ENCODE results near the gene CHD5.

CHD5 gene

DNA sequence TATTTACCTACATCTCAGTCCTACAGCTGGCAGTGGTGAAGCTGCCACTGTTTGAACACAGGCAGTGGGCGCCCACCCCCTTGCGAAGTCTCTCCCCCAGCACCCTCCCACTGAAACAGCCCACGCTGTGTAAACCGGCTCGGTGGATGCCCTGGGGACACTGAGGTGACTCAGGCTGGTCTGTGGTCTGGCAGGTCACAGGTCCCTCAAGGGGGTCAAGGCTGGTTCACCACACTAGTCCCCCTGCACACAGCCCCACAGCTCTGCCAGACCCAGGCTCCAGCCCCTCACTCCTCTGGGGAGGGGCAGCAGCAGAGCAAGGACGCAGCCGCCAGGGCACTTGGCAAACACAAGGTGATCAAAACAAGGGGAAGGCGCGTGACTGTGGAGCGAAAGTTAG, 7.6 kb downstream of the CHD5 start:
- TF ChIP-seq, protein P1, sequence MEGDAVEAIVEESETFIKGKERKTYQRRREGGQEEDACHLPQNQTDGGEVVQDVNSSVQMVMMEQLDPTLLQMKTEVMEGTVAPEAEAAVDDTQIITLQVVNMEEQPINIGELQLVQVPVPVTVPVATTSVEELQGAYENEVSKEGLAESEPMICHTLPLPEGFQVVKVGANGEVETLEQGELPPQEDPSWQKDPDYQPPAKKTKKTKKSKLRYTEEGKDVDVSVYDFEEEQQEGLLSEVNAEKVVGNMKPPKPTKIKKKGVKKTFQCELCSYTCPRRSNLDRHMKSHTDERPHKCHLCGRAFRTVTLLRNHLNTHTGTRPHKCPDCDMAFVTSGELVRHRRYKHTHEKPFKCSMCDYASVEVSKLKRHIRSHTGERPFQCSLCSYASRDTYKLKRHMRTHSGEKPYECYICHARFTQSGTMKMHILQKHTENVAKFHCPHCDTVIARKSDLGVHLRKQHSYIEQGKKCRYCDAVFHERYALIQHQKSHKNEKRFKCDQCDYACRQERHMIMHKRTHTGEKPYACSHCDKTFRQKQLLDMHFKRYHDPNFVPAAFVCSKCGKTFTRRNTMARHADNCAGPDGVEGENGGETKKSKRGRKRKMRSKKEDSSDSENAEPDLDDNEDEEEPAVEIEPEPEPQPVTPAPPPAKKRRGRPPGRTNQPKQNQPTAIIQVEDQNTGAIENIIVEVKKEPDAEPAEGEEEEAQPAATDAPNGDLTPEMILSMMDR (IDR thresholded peaks at IDR 0.05; ENCODE audit: insufficient read depth, missing control alignments), result no peak
- DNase-seq (ENCODE audit: insufficient read length, low spot score) (no peak), FAIRE-seq (no peak)

DNA sequence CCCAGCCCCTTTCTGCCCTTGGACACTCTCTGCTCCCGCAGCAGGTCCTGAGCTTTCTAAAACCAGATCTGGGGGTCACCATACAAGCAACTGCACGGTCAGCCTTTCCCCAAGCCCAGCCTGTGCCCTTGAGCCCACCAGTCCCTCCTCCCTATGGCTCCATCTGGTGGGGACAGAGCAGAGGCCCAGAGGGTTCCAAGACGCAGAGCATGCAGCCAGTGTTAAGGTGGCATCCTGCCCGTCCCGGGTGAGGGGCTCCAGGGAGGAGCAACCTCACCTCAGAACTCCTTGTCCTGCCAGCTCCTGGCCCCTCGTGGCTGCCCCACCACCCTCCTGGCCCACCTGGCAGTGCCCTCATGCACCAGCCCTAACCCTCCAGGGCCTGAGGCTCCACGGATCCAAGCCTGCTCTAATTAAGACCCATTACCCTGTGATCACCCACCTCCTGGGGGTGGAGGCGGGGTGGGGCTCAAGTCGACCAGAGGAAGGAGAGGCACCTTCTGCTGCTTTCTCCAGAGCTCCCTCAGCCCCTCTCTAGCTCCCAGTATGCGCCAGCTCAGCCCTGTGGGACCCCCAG, 8.5 kb downstream of the CHD5 start:
- DNase-seq (ENCODE audit: insufficient read length, low spot score) (no peak), FAIRE-seq (no peak)
- TF ChIP-seq, protein P1 (IDR thresholded peaks at IDR 0.05; ENCODE audit: insufficient read depth, missing control alignments), result peak; percentile 45

DNA sequence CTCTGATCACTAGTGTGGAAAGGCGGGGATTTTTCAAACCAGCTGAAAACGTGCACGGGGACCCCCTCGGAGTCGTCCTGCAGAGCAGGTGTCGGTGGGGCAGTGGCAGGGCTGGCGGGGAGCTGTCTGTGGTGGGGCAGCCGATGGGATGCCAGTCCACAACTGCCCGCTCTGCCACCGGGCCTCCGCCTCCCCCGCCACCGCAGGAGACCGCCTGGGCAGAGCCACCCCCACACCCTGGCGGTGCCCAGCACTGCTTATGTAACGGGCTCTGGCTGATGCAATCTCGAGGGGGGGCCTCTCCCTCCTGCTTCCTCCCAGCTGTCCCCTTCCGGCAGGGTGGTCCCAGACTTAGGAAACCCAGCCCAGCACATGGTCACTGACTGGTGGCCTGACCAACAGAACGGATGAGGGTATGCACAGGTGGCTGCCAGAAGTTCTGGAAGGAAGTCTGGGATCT, 9.3 kb downstream of the CHD5 start:
- DNase-seq (ENCODE audit: insufficient read length, low spot score), result no peak
- no peak for FAIRE-seq
- TF ChIP-seq, protein P1 (IDR thresholded peaks at IDR 0.05; ENCODE audit: insufficient read depth, missing control alignments), result no peak

GRCh38 chr1:6170116-6170741, 9.9 kb downstream of the CHD5 start:
- TF ChIP-seq, protein P1 (IDR thresholded peaks at IDR 0.05; ENCODE audit: insufficient read depth, missing control alignments), result no peak
- FAIRE-seq (no peak), DNase-seq (ENCODE audit: insufficient read length, low spot score) (no peak)

- FAIRE-seq, result no peak
- no peak for DNase-seq (ENCODE audit: insufficient read length, low spot score)
- TF ChIP-seq, protein P1 (IDR thresholded peaks at IDR 0.05; ENCODE audit: insufficient read depth, missing control alignments), result no peak
Measured at GRCh38 chr1:6168947-6169586, 11.1 kb downstream of the CHD5 start.

DNA sequence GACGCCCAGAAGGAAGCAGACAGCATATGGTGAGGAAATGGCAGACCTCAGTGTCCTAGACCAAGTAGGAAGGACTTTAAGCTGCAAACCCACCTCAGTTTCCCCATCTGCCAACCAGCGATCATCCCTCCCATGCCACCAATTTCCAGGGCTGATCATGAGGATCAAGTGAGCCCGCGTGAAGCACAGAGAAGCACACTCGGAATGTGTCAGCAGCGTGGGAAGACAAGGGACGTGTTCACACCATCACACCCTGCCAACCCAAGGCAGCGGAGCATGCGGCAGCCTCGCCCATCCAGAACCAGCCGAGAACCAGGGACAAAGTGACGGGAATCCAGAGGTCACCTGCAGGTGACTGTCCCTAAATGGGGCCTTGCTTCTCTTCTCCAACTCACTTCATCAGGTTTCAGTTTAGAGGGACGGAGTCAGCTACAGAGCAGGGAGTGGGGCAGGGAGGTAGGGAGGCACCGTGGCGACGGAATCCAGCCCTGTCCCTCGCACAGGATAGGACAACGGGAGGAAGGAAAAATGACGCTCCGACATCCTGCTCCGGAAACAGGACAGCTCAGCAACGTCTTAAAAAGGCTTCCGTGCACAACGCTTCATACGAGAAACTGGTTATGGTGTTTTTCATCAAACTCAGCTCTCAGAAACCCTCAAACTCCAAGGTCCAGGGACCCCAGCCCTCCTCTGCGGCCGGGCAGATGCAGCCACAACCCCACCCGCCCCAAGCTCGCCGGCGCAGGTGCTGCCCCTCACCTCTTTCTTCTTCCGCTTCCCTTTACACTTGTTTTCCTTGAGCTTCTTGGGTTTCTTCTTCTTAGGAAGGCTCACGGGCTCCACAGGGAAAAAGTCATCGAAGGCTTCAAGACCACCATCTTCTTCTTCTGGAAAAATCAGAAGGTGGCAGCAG, 12.5 kb downstream of the CHD5 start:
- DNase-seq (ENCODE audit: insufficient read length, low spot score) (no peak), FAIRE-seq (no peak)
- TF ChIP-seq, protein P1 (IDR thresholded peaks at IDR 0.05; ENCODE audit: insufficient read depth, missing control alignments), result no peak

Measured in D721Med (cell line).